GM23338 (cell line): Measurements from ENCODE around the gene PHOX2B. TPM values are rescaled to one million over a fixed set of nuclear protein-coding genes. Genes with fewer than 3 reads are reported as not detected.

Experiments
- ATAC-seq: fragments of 200-7000 bp; cut with Tn5 transposase; 3 replicates; pipeline ENCODE4 v1.9.1; 2020
- DNase-seq: peaks from one replicate; pipeline ENCODE4 v3.0.0-alpha.2; 2015; ENCODE audit warnings: low spot score
- H2AFZ ChIP-seq: fragments of 200-600 bp; sonication (generic); 2 replicates; pipeline ENCODE4 v1.8.0; 2016; ENCODE audit warnings: antibody characterized with exemption, mild to moderate bottlenecking, moderate library complexity
- H3F3A ChIP-seq: fragments of 200-600 bp; sonication (generic); replicated peaks from 2 replicates; pipeline ENCODE4 v1.8.0; 2017; ENCODE audit warnings: antibody characterized with exemption, mixed run types, low read depth
- H3K27ac ChIP-seq: fragments of 200-600 bp; sonication (generic); 2 replicates; pipeline ENCODE4 v1.6.1; 2016; ENCODE audit warnings: low read depth
- H3K27me3 ChIP-seq: fragments of 200-600 bp; sonication (generic); 2 replicates; pipeline ENCODE4 v1.8.0; 2016; ENCODE audit warnings: mild to moderate bottlenecking, mixed run types, moderate library complexity; ENCODE audit not compliant: insufficient read depth
- H3K36me3 ChIP-seq: fragments of 200-600 bp; sonication (generic); 2 replicates; pipeline ENCODE4 v1.8.0; 2016; ENCODE audit warnings: mild to moderate bottlenecking; ENCODE audit not compliant: insufficient read depth
- H3K4me1 ChIP-seq: fragments of 200-600 bp; sonication (generic); 2 replicates; pipeline ENCODE4 v1.8.0; 2016; ENCODE audit warnings: mild to moderate bottlenecking, moderate library complexity; ENCODE audit not compliant: insufficient read depth
- H3K4me2 ChIP-seq: fragments of 200-600 bp; sonication (generic); 2 replicates; pipeline ENCODE4 v1.7.1; 2017; ENCODE audit warnings: mixed run types
- H3K4me3 ChIP-seq: fragments of 200-600 bp; sonication (generic); 2 replicates; pipeline ENCODE4 v1.6.1; 2016; ENCODE audit warnings: mixed run types
- H3K79me2 ChIP-seq: fragments of 200-600 bp; sonication (generic); replicated peaks from 2 replicates; pipeline ENCODE4 v1.8.0; 2017; ENCODE audit warnings: mild to moderate bottlenecking; ENCODE audit not compliant: insufficient read depth
- H3K9me2 ChIP-seq: fragments of 200-600 bp; sonication (generic); 2 replicates; pipeline ENCODE4 v1.8.0; 2017; ENCODE audit not compliant: insufficient read depth
- H4K20me1 ChIP-seq: fragments of 200-600 bp; sonication (generic); replicated peaks from 2 replicates; pipeline ENCODE4 v1.8.0; 2017; ENCODE audit warnings: mild to moderate bottlenecking; ENCODE audit not compliant: insufficient read depth
- H3K27ac Mint-ChIP-seq: 2 replicates; pipeline ENCODE4 v1.8.0; 2020; ENCODE audit warnings: inconsistent platforms, mild to moderate bottlenecking, moderate library complexity, mixed read lengths
- H3K27me3 Mint-ChIP-seq: 3 replicates; pipeline ENCODE4 v1.8.0; 2022; ENCODE audit warnings: low read depth, mild to moderate bottlenecking, moderate library complexity, mixed read lengths, inconsistent platforms; ENCODE audit not compliant: insufficient read depth, poor library complexity
- H3K36me3 Mint-ChIP-seq: 3 replicates; pipeline ENCODE4 v1.8.0; 2021; ENCODE audit warnings: low read depth, mild to moderate bottlenecking, inconsistent platforms, moderate library complexity, mixed read lengths
- H3K4me1 Mint-ChIP-seq: 3 replicates; pipeline ENCODE4 v1.8.0; 2020; ENCODE audit warnings: mild to moderate bottlenecking, inconsistent platforms, mixed read lengths
- H3K4me3 Mint-ChIP-seq: 3 replicates; pipeline ENCODE4 v1.8.0; 2021; ENCODE audit warnings: moderate library complexity, mild to moderate bottlenecking, inconsistent platforms, mixed read lengths
- H3K9me3 Mint-ChIP-seq: 3 replicates; pipeline ENCODE4 v1.8.0; 2020; ENCODE audit warnings: moderate library complexity, mild to moderate bottlenecking, inconsistent platforms, mixed read lengths
- CREB1 ChIP-seq: fragments of 250-450 bp; sonication (Bioruptor Pico); IDR thresholded peaks from 2 replicates; pipeline ENCODE4 v1.5.0; 2020; ENCODE audit warnings: low read depth, mild to moderate bottlenecking, moderate library complexity
- CTCF ChIP-seq, 2 experiments: fragments of 200-600 bp in 1 of 2; sonication (generic) in 1 of 2; conservative IDR thresholded peaks; 2 replicates each; pipeline versions ENCODE4 v1.5.1 to v1.6.1; 2016 to 2017; ENCODE audit warnings: antibody characterized with exemption in 2 of 2, low read depth in 2 of 2, mild to moderate bottlenecking in 2 of 2, moderate library complexity in 1 of 2
- EZH2 ChIP-seq: fragments of 200-600 bp; sonication (generic); IDR thresholded peaks from one replicate; pipeline ENCODE4 v1.8.0; 2017; ENCODE audit warnings: antibody characterized with exemption, mild to moderate bottlenecking, low read depth; ENCODE audit not compliant: unreplicated experiment
- EZH2phosphoT487 ChIP-seq: fragments of 200-600 bp; sonication (generic); IDR thresholded peaks from one replicate; pipeline ENCODE4 v1.8.1; 2018; ENCODE audit warnings: antibody characterized with exemption; ENCODE audit not compliant: unreplicated experiment
- JUNB ChIP-seq: IDR thresholded peaks from one replicate; pipeline ENCODE4 v1.6.1; 2016; ENCODE audit warnings: antibody characterized with exemption; ENCODE audit not compliant: unreplicated experiment
- NANOG ChIP-seq: IDR thresholded peaks from 2 replicates; pipeline ENCODE4 v1.6.1; 2016; ENCODE audit warnings: antibody characterized with exemption, borderline replicate concordance
- POLR2AphosphoS5 ChIP-seq: IDR thresholded peaks from 2 replicates; pipeline ENCODE4 v1.6.1; 2016; ENCODE audit warnings: antibody characterized with exemption, low read depth
- STAT1 ChIP-seq: IDR thresholded peaks from one replicate; pipeline ENCODE4 v1.6.1; 2016; ENCODE audit warnings: antibody characterized with exemption; ENCODE audit not compliant: unreplicated experiment
- ZNF114 ChIP-seq: fragments of 250-450 bp; sonication (Bioruptor Pico); IDR thresholded peaks from 2 replicates; pipeline ENCODE4 v1.5.0; 2020; ENCODE audit warnings: mild to moderate bottlenecking, moderate library complexity
- ZNF331 ChIP-seq: fragments of 250-450 bp; sonication (Bioruptor Pico); IDR thresholded peaks from 2 replicates; pipeline ENCODE4 v1.5.0; 2020; ENCODE audit warnings: low read depth, mild to moderate bottlenecking, moderate library complexity
- ZNF462 ChIP-seq: fragments of 250-450 bp; sonication (Bioruptor Pico); IDR thresholded peaks from 2 replicates; pipeline ENCODE4 v1.5.0; 2020; ENCODE audit warnings: mild to moderate bottlenecking, moderate library complexity
- polyA plus RNA-seq: library from polyadenylated mRNA; unstranded; fragments of >200 nt; fragmentation: Nextera tagmentation; extraction: Ambion mirVana; gene quantifications from 2 replicates; pipeline ENCODE4 v1.2.1, GENCODE V29; 2016
- total RNA-seq: library from RNA; depleted of rRNA; stranded (reverse); fragments of >200 nt; shearing (Covaris generic); gene quantifications from 2 replicates; pipeline ENCODE4 v1.2.3, GENCODE V29; 2014
- TF ChIP-seq, protein P1 (sequence below): IDR thresholded peaks from 2 replicates; pipeline ENCODE4 v1.6.1; 2016; ENCODE audit warnings: antibody characterized with exemption
- TF ChIP-seq, protein P2 (sequence below): IDR thresholded peaks from one replicate; pipeline ENCODE4 v1.6.1; 2018; ENCODE audit warnings: antibody characterized with exemption; ENCODE audit not compliant: unreplicated experiment

PHOX2B gene
- total and polyA plus RNA-seq, 2 experiments from 2014 or later: not detected

GRCh38 chr4:41719417-41719816, 29.1 kb downstream of the PHOX2B start:
- no peak for ATAC-seq

More at GRCh38 chr4:41719417-41719816, 29.1 kb downstream of the PHOX2B start:
- Histone ChIP-seq H3K27me3 (0 out of 2 replicates have a peak, but pooled peaks cover 5% of the 10 kb centered on the region), H2AFZ (no peak overlapping the region), H3K4me3 (no peak overlapping the region), H3K27ac (no peak overlapping the region), H3K36me3 (no peaks in the 10 kb centered on the region), H3K9me2 (no peaks in the 10 kb centered on the region), H4K20me1 (no peaks in the 10 kb centered on the region), H3K4me1 (no peaks in the 10 kb centered on the region), H3F3A (no peaks in the 10 kb centered on the region), H3K79me2 (no peaks in the 10 kb centered on the region), H3K4me2 (no peak overlapping the region)
- Mint-ChIP-seq H3K4me1 (no peaks in the 10 kb centered on the region), H3K27me3 (no peaks in the 10 kb centered on the region), H3K4me3 (no peak overlapping the region), H3K36me3 (no peaks in the 10 kb centered on the region), H3K27ac (no peak overlapping the region), H3K9me3 (no peaks in the 10 kb centered on the region)
- TF ChIP-seq, protein P1, sequence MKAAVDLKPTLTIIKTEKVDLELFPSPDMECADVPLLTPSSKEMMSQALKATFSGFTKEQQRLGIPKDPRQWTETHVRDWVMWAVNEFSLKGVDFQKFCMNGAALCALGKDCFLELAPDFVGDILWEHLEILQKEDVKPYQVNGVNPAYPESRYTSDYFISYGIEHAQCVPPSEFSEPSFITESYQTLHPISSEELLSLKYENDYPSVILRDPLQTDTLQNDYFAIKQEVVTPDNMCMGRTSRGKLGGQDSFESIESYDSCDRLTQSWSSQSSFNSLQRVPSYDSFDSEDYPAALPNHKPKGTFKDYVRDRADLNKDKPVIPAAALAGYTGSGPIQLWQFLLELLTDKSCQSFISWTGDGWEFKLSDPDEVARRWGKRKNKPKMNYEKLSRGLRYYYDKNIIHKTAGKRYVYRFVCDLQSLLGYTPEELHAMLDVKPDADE: no peak
- TF ChIP-seq, protein P2, sequence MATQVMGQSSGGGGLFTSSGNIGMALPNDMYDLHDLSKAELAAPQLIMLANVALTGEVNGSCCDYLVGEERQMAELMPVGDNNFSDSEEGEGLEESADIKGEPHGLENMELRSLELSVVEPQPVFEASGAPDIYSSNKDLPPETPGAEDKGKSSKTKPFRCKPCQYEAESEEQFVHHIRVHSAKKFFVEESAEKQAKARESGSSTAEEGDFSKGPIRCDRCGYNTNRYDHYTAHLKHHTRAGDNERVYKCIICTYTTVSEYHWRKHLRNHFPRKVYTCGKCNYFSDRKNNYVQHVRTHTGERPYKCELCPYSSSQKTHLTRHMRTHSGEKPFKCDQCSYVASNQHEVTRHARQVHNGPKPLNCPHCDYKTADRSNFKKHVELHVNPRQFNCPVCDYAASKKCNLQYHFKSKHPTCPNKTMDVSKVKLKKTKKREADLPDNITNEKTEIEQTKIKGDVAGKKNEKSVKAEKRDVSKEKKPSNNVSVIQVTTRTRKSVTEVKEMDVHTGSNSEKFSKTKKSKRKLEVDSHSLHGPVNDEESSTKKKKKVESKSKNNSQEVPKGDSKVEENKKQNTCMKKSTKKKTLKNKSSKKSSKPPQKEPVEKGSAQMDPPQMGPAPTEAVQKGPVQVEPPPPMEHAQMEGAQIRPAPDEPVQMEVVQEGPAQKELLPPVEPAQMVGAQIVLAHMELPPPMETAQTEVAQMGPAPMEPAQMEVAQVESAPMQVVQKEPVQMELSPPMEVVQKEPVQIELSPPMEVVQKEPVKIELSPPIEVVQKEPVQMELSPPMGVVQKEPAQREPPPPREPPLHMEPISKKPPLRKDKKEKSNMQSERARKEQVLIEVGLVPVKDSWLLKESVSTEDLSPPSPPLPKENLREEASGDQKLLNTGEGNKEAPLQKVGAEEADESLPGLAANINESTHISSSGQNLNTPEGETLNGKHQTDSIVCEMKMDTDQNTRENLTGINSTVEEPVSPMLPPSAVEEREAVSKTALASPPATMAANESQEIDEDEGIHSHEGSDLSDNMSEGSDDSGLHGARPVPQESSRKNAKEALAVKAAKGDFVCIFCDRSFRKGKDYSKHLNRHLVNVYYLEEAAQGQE: no peak
- TF ChIP-seq EZH2: no peak
- no peak for TF ChIP-seq NANOG
- TF ChIP-seq EZH2phosphoT487: no peak
- TF ChIP-seq CREB1: no peak
- no peak for TF ChIP-seq ZNF462
- no peak for TF ChIP-seq ZNF114 (CRISPR knock-in tag)
- TF ChIP-seq CTCF (conservative IDR thresholded peaks at IDR 0.05; ENCODE audit: low read depth in 2 of 2): no peak
- TF ChIP-seq ZNF331: no peak
- no peak for TF ChIP-seq STAT1
- no peak for TF ChIP-seq POLR2AphosphoS5
- TF ChIP-seq JUNB: no peak
- DNase-seq: no peak
